Hepatocyte (in vitro differentiated cells): Measurements from ENCODE around the gene CHAT.

Experiments
- EZH2 ChIP-seq: fragments of 200-600 bp; sonication (generic); IDR thresholded peaks from 2 replicates; pipeline ENCODE4 v1.6.1; 2016; ENCODE audit warnings: antibody characterized with exemption, mild to moderate bottlenecking, borderline replicate concordance
- EZH2phosphoT487 ChIP-seq: fragments of 200-600 bp; sonication (generic); IDR thresholded peaks from one replicate; pipeline ENCODE4 v1.6.1; 2018; ENCODE audit warnings: antibody characterized with exemption, mild to moderate bottlenecking, low read depth, moderate library complexity; ENCODE audit not compliant: unreplicated experiment, severe bottlenecking
- TF ChIP-seq, protein P1 (sequence below): fragments of 200-600 bp; sonication (generic); IDR thresholded peaks from 2 replicates; pipeline ENCODE4 v1.5.1; 2016; ENCODE audit warnings: antibody characterized with exemption, mild to moderate bottlenecking; ENCODE audit not compliant: poor library complexity

DNA sequence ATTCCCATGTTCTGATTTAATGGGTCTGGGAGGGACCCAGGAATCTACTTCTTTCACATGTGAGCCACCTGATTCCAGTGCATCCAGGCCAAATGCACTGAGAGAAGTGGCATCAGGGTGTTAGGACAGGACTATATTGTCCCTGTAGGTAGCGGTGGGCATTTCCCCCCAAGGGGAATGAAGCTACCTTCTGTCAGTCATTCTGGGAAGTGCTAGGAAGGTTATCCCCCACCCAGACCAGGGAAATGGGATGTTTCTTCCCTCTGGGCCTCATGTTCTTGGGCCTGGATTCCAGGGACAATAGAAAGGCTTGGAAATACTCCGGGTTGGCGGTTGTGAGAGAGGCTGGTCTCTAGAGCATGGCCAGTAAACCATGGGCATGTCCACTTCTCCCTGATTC, 86.4 kb downstream of the CHAT start:
- TF ChIP-seq, protein P1, sequence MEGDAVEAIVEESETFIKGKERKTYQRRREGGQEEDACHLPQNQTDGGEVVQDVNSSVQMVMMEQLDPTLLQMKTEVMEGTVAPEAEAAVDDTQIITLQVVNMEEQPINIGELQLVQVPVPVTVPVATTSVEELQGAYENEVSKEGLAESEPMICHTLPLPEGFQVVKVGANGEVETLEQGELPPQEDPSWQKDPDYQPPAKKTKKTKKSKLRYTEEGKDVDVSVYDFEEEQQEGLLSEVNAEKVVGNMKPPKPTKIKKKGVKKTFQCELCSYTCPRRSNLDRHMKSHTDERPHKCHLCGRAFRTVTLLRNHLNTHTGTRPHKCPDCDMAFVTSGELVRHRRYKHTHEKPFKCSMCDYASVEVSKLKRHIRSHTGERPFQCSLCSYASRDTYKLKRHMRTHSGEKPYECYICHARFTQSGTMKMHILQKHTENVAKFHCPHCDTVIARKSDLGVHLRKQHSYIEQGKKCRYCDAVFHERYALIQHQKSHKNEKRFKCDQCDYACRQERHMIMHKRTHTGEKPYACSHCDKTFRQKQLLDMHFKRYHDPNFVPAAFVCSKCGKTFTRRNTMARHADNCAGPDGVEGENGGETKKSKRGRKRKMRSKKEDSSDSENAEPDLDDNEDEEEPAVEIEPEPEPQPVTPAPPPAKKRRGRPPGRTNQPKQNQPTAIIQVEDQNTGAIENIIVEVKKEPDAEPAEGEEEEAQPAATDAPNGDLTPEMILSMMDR, result no peak
- TF ChIP-seq EZH2, result no peak
- no peak for TF ChIP-seq EZH2phosphoT487
